Measurements from ENCODE around the gene RABGAP1L.

DNA sequence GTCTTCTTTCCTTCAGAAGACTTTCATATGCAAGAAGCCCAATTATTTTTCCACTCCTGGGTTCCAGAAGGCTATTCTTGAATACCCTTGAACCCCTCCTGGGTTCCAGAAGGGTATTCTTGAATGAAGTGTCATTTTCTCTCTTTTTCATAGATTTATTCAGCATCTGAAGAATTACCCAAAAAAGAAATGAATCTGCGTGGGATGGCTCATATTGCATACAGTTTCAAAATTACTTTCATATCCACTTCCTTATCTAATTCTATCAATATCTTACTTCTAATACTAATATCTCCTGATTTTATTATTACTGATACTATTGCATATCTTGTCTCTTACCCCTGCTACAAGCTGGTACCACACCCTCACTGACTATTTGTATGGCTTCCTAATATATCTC, 22.6 kb upstream of the RABGAP1L start:
- TF ChIP-seq POLR2A (IDR thresholded peaks at IDR 0.05; ENCODE audit: low read depth, low read length) (no peak), TAF1 (IDR thresholded peaks at IDR 0.05; ENCODE audit: borderline replicate concordance, low read depth, low read length) (no peak)

Measured in GM12892 (cell line).